ENCODE measurements around the gene NOTUM.

NOTUM gene

GRCh38 chr17:81908793-81909192 lies 52.2 kb downstream of the NOTUM start:
- no peak for DNase-seq

- no peak for DNase-seq
Measured at GRCh38 chr17:81907219-81908145, 53.5 kb downstream of the NOTUM start.

- no peak for DNase-seq
Measured at GRCh38 chr17:81906476-81907218, 54.3 kb downstream of the NOTUM start.

GRCh38 chr17:81905993-81906392 lies 55.0 kb downstream of the NOTUM start:
- no peak for DNase-seq

GRCh38 chr17:81905424-81905875 lies 55.5 kb downstream of the NOTUM start:
- no peak for DNase-seq

GRCh38 chr17:81904600-81905423 lies 56.2 kb downstream of the NOTUM start:
- DNase-seq, result no peak

GRCh38 chr17:81903896-81904599 lies 56.9 kb downstream of the NOTUM start:
- no peak for DNase-seq

GRCh38 chr17:81903415-81903831 lies 57.6 kb downstream of the NOTUM start:
- DNase-seq, result no peak

- DNase-seq, result no peak
Measured at GRCh38 chr17:81902653-81903414, 58.2 kb downstream of the NOTUM start.

All from NCI-H2227 treated with DMSO at 0.1 percent for 48 hours (cell line).